ENCODE measurements around the gene OR2AJ1. TPM values are rescaled to one million over a fixed set of nuclear protein-coding genes. Genes with fewer than 3 reads are reported as not detected.
"Not testable (repeated sequence)": the region's sequence is repeated elsewhere in the genome, so short reads cannot be mapped to it uniquely, and the experiment has no call there.

The OR2AJ1 gene
- total and polyA plus RNA-seq, 2 donors: not detected

GRCh38 chr1:247923941-247924340 lies 748 bp upstream of the OR2AJ1 start:
- H3K27ac ChIP-seq (ENCODE audit: low read depth): no peak overlapping the region
- whole genome bisulfite sequencing: 62% methylated on average over 3 of the region's 3 CpGs
- DNase-seq (ENCODE audit: extremely low spot score): no peak
- H3K36me3 ChIP-seq (ENCODE audit: insufficient read depth): no peaks in the 10 kb centered on the region
- H3K4me1 ChIP-seq (ENCODE audit: insufficient read depth): no peaks in the 10 kb centered on the region
- H3K4me3 ChIP-seq (ENCODE audit: low read depth, low read length): no peak overlapping the region

- no peaks in the 10 kb centered on the region for H3K36me3 ChIP-seq (ENCODE audit: insufficient read depth)
- DNase-seq (ENCODE audit: extremely low spot score): no peak
- 94% methylated on average over 8 of the region's 8 CpGs for WGBS
- H3K4me1 ChIP-seq (ENCODE audit: insufficient read depth): no peaks in the 10 kb centered on the region
- no peak overlapping the region for H3K4me3 ChIP-seq (ENCODE audit: low read depth, low read length)
- no peak overlapping the region for H3K27ac ChIP-seq (ENCODE audit: low read depth)
Measured at GRCh38 chr1:247933989-247934388, 9.3 kb downstream of the OR2AJ1 start.

GRCh38 chr1:247935781-247936180 lies 11.1 kb downstream of the OR2AJ1 start:
- WGBS: 94% methylated on average over 9 of the region's 9 CpGs
- Histone ChIP-seq H3K4me3 (ENCODE audit: low read depth, low read length) (no peak overlapping the region), H3K4me1 (ENCODE audit: insufficient read depth) (no peaks in the 10 kb centered on the region), H3K36me3 (ENCODE audit: insufficient read depth) (no peaks in the 10 kb centered on the region), H3K27ac (ENCODE audit: low read depth) (no peak overlapping the region)
- no peak for DNase-seq (ENCODE audit: extremely low spot score)

GRCh38 chr1:247936415-247936814 lies 11.7 kb downstream of the OR2AJ1 start:
- Histone ChIP-seq H3K36me3 (ENCODE audit: insufficient read depth) (no peaks in the 10 kb centered on the region), H3K4me3 (ENCODE audit: low read depth, low read length) (no peak overlapping the region), H3K4me1 (ENCODE audit: insufficient read depth) (no peaks in the 10 kb centered on the region), H3K27ac (ENCODE audit: low read depth) (no peak overlapping the region)
- WGBS: 94% methylated on average over 18 of the region's 18 CpGs
- no peak for DNase-seq (ENCODE audit: extremely low spot score)

GRCh38 chr1:247936965-247937734 lies 12.5 kb downstream of the OR2AJ1 start:
- not testable (repeated sequence) for H3K4me1 ChIP-seq (ENCODE audit: insufficient read depth); DNase-seq (ENCODE audit: extremely low spot score); H3K27ac ChIP-seq (ENCODE audit: low read depth); H3K36me3 ChIP-seq (ENCODE audit: insufficient read depth); H3K4me3 ChIP-seq (ENCODE audit: low read depth, low read length)
- WGBS: 5% methylated on average over 44 of the region's 44 CpGs

GRCh38 chr1:247942624-247943023 lies 17.9 kb downstream of the OR2AJ1 start:
- WGBS: 83% methylated on average over 6 of the region's 6 CpGs
- Histone ChIP-seq H3K4me3 (ENCODE audit: low read depth, low read length) (no peak overlapping the region), H3K36me3 (ENCODE audit: insufficient read depth) (no peaks in the 10 kb centered on the region), H3K27ac (ENCODE audit: low read depth) (no peak overlapping the region), H3K4me1 (ENCODE audit: insufficient read depth) (no peaks in the 10 kb centered on the region)
- no peak for DNase-seq (ENCODE audit: extremely low spot score)

- H3K27ac ChIP-seq (ENCODE audit: low read depth): no peak within 1 kb of the TSS
- H3K36me3 ChIP-seq (ENCODE audit: insufficient read depth): no peaks in the 10 kb centered on the region
- H3K4me3 ChIP-seq (ENCODE audit: low read depth, low read length): no peak within 1 kb of the TSS
- WGBS: 82% methylated on average over 3 of the region's 3 CpGs
- no peak for DNase-seq (ENCODE audit: extremely low spot score)
- no peaks in the 10 kb centered on the region for H3K4me1 ChIP-seq (ENCODE audit: insufficient read depth)
Measured at GRCh38 chr1:247948558-247948957, 23.9 kb downstream of the OR2AJ1 start, which contains the start of gene OR2L8. Gene OR2L8, plus strand, starts transcription at chr1:247948858. Its CDS starts 0 bp downstream, at chr1:247948858.

GRCh38 chr1:247953408-247953807 lies 28.7 kb downstream of the OR2AJ1 start:
- WGBS: 93% methylated on average over 1 of the region's 1 CpG
- Histone ChIP-seq H3K27ac (ENCODE audit: low read depth) (no peak overlapping the region), H3K4me1 (ENCODE audit: insufficient read depth) (no peaks in the 10 kb centered on the region), H3K36me3 (ENCODE audit: insufficient read depth) (no peaks in the 10 kb centered on the region), H3K4me3 (ENCODE audit: low read depth, low read length) (no peak overlapping the region)
- DNase-seq (ENCODE audit: extremely low spot score): no peak

- DNase-seq (ENCODE audit: extremely low spot score): no peak
- Histone ChIP-seq H3K4me1 (ENCODE audit: insufficient read depth) (no peaks in the 10 kb centered on the region), H3K36me3 (ENCODE audit: insufficient read depth) (no peaks in the 10 kb centered on the region), H3K27ac (ENCODE audit: low read depth) (no peak overlapping the region), H3K4me3 (ENCODE audit: low read depth, low read length) (no peak overlapping the region)
- 34% methylated on average over 3 of the region's 3 CpGs for WGBS
Measured at GRCh38 chr1:247961791-247962190, 37.1 kb downstream of the OR2AJ1 start.

- peak overlapping the region; percentile 38 for H3K27ac ChIP-seq (ENCODE audit: low read depth)
- H3K4me1 ChIP-seq (ENCODE audit: insufficient read depth): no peaks in the 10 kb centered on the region
- no peak for DNase-seq (ENCODE audit: extremely low spot score)
- H3K4me3 ChIP-seq (ENCODE audit: low read depth, low read length): no peak overlapping the region
- WGBS: 70% methylated on average over 4 of the region's 4 CpGs
- no peaks in the 10 kb centered on the region for H3K36me3 ChIP-seq (ENCODE audit: insufficient read depth)
Measured at GRCh38 chr1:247962911-247963588, 38.4 kb downstream of the OR2AJ1 start.

- Histone ChIP-seq H3K27ac (ENCODE audit: low read depth) (no peak within 1 kb of the TSS), H3K4me3 (ENCODE audit: low read depth, low read length) (no peak within 1 kb of the TSS), H3K4me1 (ENCODE audit: insufficient read depth) (no peaks in the 10 kb centered on the region), H3K36me3 (ENCODE audit: insufficient read depth) (no peaks in the 10 kb centered on the region)
- WGBS: 86% methylated on average over 2 of the region's 2 CpGs
- no peak for DNase-seq (ENCODE audit: extremely low spot score)
Measured at GRCh38 chr1:247964933-247965332, 40.2 kb downstream of the OR2AJ1 start, which contains the start of gene OR2AK2. Gene OR2AK2, plus strand, starts transcription at chr1:247965233. Its CDS starts 144 bp downstream, at chr1:247965377.

- no peak for DNase-seq (ENCODE audit: extremely low spot score)
- H3K36me3 ChIP-seq (ENCODE audit: insufficient read depth): no peaks in the 10 kb centered on the region
- no peaks in the 10 kb centered on the region for H3K4me1 ChIP-seq (ENCODE audit: insufficient read depth)
- whole genome bisulfite sequencing: 67% methylated on average over 5 of the region's 5 CpGs
- no peak overlapping the region for H3K4me3 ChIP-seq (ENCODE audit: low read depth, low read length)
- no peak overlapping the region for H3K27ac ChIP-seq (ENCODE audit: low read depth)
Measured at GRCh38 chr1:247966532-247967204, 42.0 kb downstream of the OR2AJ1 start.
